WTC11 (cell line): ENCODE data around the gene HEYL. TPM values are rescaled to one million over a fixed set of nuclear protein-coding genes. Genes with fewer than 3 reads are reported as not detected.

ENCODE experiments used
- ATAC-seq: fragments of 200-7000 bp; cut with Tn5 transposase; 2 replicates; pipeline ENCODE4 v1.10.0; 2021; ENCODE audit warnings: mild to moderate bottlenecking, moderate library complexity
- CTCF ChIA-PET: fragments of 300-600 bp; sonication (Branson Sonifier 250); formaldehyde crosslinking; loops from one replicate; lab custom pipeline; 2021; ENCODE audit warnings: antibody characterized with exemption; lab: Charles Lee
- POLR2A ChIA-PET: fragments of 350-600 bp; sonication (Branson Sonifier 250); formaldehyde crosslinking; loops from one replicate; lab custom pipeline; 2021; ENCODE audit warnings: antibody characterized with exemption; lab: Charles Lee
- DNase-seq: peaks from one replicate; pipeline ENCODE4 v3.0.0; 2021; ENCODE audit warnings: low spot score
- H3K27ac Mint-ChIP-seq: 2 replicates; pipeline ENCODE4 v1.8.0; 2021; ENCODE audit warnings: mixed read lengths
- H3K27me3 Mint-ChIP-seq: 2 replicates; pipeline ENCODE4 v1.8.0; 2021; ENCODE audit warnings: low read depth, mild to moderate bottlenecking, moderate library complexity, mixed read lengths
- H3K36me3 Mint-ChIP-seq: 2 replicates; pipeline ENCODE4 v1.8.0; 2021; ENCODE audit warnings: mixed read lengths
- H3K4me1 Mint-ChIP-seq: 2 replicates; pipeline ENCODE4 v1.8.0; 2022; ENCODE audit warnings: mixed read lengths
- H3K4me3 Mint-ChIP-seq: 2 replicates; pipeline ENCODE4 v1.8.0; 2021; ENCODE audit warnings: mild to moderate bottlenecking, moderate library complexity, mixed read lengths
- H3K9me3 Mint-ChIP-seq: 2 replicates; pipeline ENCODE4 v1.8.0; 2021; ENCODE audit warnings: mixed read lengths
- AFF4 ChIP-seq: sonication (generic); formaldehyde crosslinking; IDR thresholded peaks from 2 replicates; pipeline ENCODE4 v1.8.1; 2023; ENCODE audit warnings: mild to moderate bottlenecking, missing genetic modification reagents, borderline replicate concordance
- ATF1 ChIP-seq: sonication (generic); formaldehyde crosslinking; IDR thresholded peaks from 2 replicates; pipeline ENCODE4 v1.8.1; 2023; ENCODE audit warnings: mild to moderate bottlenecking, moderate library complexity, missing genetic modification reagents
- ATF6 ChIP-seq: sonication (generic); formaldehyde crosslinking; IDR thresholded peaks from 2 replicates; pipeline ENCODE4 v1.8.1; 2023; ENCODE audit warnings: mild to moderate bottlenecking, missing genetic modification reagents
- E2F1 ChIP-seq: sonication (generic); formaldehyde crosslinking; IDR thresholded peaks from 2 replicates; pipeline ENCODE4 v1.8.0; 2022; ENCODE audit warnings: mild to moderate bottlenecking, missing genetic modification reagents
- GRHL2 ChIP-seq: fragments of 250-450 bp; sonication (Bioruptor Pico); IDR thresholded peaks from 2 replicates; pipeline ENCODE4 v1.8.0; 2022; ENCODE audit warnings: mild to moderate bottlenecking, moderate library complexity; ENCODE audit not compliant: insufficient replicate concordance, severe bottlenecking
- JAZF1 ChIP-seq: fragments of 250-450 bp; sonication (Bioruptor Pico); IDR thresholded peaks from 2 replicates; pipeline ENCODE4 v1.9.0; 2021; ENCODE audit warnings: moderate library complexity, mild to moderate bottlenecking, inconsistent platforms
- MXD4 ChIP-seq: fragments of 250-450 bp; sonication (Bioruptor Pico); IDR thresholded peaks from 2 replicates; pipeline ENCODE4 v1.8.0; 2021; ENCODE audit warnings: mild to moderate bottlenecking, moderate library complexity, borderline replicate concordance
- NFATC4 ChIP-seq: fragments of 250-450 bp; sonication (Bioruptor Pico); IDR thresholded peaks from 2 replicates; pipeline ENCODE4 v1.9.0; 2021; ENCODE audit warnings: mild to moderate bottlenecking
- NFE2L1 ChIP-seq: sonication (generic); formaldehyde crosslinking; IDR thresholded peaks from 2 replicates; pipeline ENCODE4 v1.8.1; 2023; ENCODE audit warnings: missing genetic modification reagents
- OVOL2 ChIP-seq: fragments of 250-450 bp; sonication (Bioruptor Pico); IDR thresholded peaks from 2 replicates; pipeline ENCODE4 v1.9.0; 2021; ENCODE audit warnings: mild to moderate bottlenecking, borderline replicate concordance
- RELA ChIP-seq: sonication (generic); formaldehyde crosslinking; IDR thresholded peaks from 2 replicates; pipeline ENCODE4 v1.8.1; 2022; ENCODE audit warnings: missing genetic modification reagents, mild to moderate bottlenecking, borderline replicate concordance
- TCF7 ChIP-seq: sonication (generic); formaldehyde crosslinking; IDR thresholded peaks from 2 replicates; pipeline ENCODE4 v1.8.0; 2022; ENCODE audit warnings: mild to moderate bottlenecking, low read depth, missing genetic modification reagents, moderate library complexity
- ZBTB21 ChIP-seq: sonication (generic); formaldehyde crosslinking; IDR thresholded peaks from 2 replicates; pipeline ENCODE4 v1.8.1; 2023; ENCODE audit warnings: mild to moderate bottlenecking, missing genetic modification reagents, borderline replicate concordance
- ZNF219 ChIP-seq: sonication (generic); formaldehyde crosslinking; IDR thresholded peaks from 2 replicates; pipeline ENCODE4 v1.8.0; 2023; ENCODE audit warnings: missing genetic modification reagents, mild to moderate bottlenecking, borderline replicate concordance
- ZNF281 ChIP-seq: sonication (generic); formaldehyde crosslinking; IDR thresholded peaks from 2 replicates; pipeline ENCODE4 v1.8.0; 2023; ENCODE audit warnings: mild to moderate bottlenecking, missing genetic modification reagents
- ZNF396 ChIP-seq: fragments of 250-450 bp; sonication (Bioruptor Pico); IDR thresholded peaks from 2 replicates; pipeline ENCODE4 v1.8.0; 2021; ENCODE audit warnings: mild to moderate bottlenecking, moderate library complexity, borderline replicate concordance
- ZNF423 ChIP-seq: fragments of 250-450 bp; sonication (Bioruptor Pico); IDR thresholded peaks from 2 replicates; pipeline ENCODE4 v2.1.2; 2022; ENCODE audit warnings: mild to moderate bottlenecking, moderate library complexity
- total RNA-seq: library from RNA; stranded (reverse); gene quantifications from 3 replicates; pipeline ENCODE4 v1.2.3, GENCODE V29; 2021
- TF ChIP-seq, protein P1 (sequence below): fragments of 250-450 bp; sonication (Bioruptor Pico); IDR thresholded peaks from 2 replicates; pipeline ENCODE4 v2.1.2; 2022; ENCODE audit warnings: mild to moderate bottlenecking, moderate library complexity
- TF ChIP-seq, protein P2 (sequence below): sonication (generic); formaldehyde crosslinking; IDR thresholded peaks from 2 replicates; pipeline ENCODE4 v1.8.1; 2023; ENCODE audit warnings: mild to moderate bottlenecking, missing genetic modification reagents, moderate library complexity

Gene HEYL
- total RNA-seq, 1 experiment from 2014 or later = 2.3 TPM

DNA sequence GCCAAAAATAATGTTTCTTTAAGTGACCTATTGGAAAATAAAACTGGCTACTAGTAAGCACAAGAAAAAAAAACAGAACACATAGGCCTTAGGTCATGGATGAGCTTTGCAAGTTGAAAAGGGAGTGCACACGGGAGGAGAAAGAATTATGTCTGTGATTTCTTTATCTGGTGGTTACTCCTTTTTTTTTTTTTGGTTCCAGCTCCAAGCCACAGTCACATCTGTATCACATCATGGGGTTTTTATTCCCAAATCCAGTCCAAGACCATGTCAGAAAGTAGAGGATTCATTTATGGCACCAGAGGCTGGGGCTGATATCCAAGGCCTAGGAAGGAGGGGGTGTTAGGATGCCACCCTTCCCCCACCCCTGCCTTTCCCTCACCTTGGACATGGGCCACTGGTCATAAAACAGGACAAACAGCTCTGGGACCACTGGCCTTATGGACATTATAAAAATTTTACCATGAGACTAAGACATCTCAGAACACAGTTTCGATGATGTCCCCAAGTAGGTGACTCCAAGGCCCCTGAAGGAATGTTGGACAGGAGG is 10.3 kb upstream of the HEYL start:
- no peak for TF ChIP-seq RELA (CRISPR knock-in tag)
- no peak for TF ChIP-seq ATF1 (CRISPR knock-in tag)
- TF ChIP-seq, protein P1, sequence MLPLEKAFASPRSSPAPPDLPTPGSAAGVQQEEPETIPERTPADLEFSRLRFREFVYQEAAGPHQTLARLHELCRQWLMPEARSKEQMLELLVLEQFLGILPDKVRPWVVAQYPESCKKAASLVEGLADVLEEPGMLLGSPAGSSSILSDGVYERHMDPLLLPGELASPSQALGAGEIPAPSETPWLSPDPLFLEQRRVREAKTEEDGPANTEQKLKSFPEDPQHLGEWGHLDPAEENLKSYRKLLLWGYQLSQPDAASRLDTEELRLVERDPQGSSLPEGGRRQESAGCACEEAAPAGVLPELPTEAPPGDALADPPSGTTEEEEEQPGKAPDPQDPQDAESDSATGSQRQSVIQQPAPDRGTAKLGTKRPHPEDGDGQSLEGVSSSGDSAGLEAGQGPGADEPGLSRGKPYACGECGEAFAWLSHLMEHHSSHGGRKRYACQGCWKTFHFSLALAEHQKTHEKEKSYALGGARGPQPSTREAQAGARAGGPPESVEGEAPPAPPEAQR = no peak
- TF ChIP-seq ATF6 = no peak
- TF ChIP-seq, protein P2, sequence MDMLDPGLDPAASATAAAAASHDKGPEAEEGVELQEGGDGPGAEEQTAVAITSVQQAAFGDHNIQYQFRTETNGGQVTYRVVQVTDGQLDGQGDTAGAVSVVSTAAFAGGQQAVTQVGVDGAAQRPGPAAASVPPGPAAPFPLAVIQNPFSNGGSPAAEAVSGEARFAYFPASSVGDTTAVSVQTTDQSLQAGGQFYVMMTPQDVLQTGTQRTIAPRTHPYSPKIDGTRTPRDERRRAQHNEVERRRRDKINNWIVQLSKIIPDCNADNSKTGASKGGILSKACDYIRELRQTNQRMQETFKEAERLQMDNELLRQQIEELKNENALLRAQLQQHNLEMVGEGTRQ (CRISPR knock-in tag) = no peak
- TF ChIP-seq, all 79 proteins: peak for 0
- Mint-ChIP-seq H3K36me3 (no peaks in the 10 kb centered on the region), H3K27me3 (peaks cover 64% of the 10 kb centered on the region), H3K4me3 (no peak overlapping the region), H3K4me1 (peaks cover 19% of the 10 kb centered on the region), H3K27ac (no peak overlapping the region), H3K9me3 (no peaks in the 10 kb centered on the region)
- ChIA-PET POLR2A (interaction anchor here (0.5 kb wide), 1 partner anchor 52 kb away, joined by 3 read pairs; no protein-coding TSS in a partner anchor), CTCF (interaction anchor here (1.5 to 4.9 kb wide), 4 partner anchors 10 to 44 kb away, joined by 4 to 61 read pairs (median 35); partner anchors contain the start of genes HEYL and NT5C1A)
- ATAC-seq = no peak
- DNase-seq = no peak

- Mint-ChIP-seq H3K4me1 (peaks cover 14% of the 10 kb centered on the region), H3K27me3 (peaks cover 64% of the 10 kb centered on the region), H3K4me3 (no peak overlapping the region), H3K9me3 (no peaks in the 10 kb centered on the region)
- ATAC-seq = no peak
- DNase-seq = no peak
- TF ChIP-seq OVOL2 (CRISPR knock-in tag) = no peak
- no peak for TF ChIP-seq GRHL2 (CRISPR knock-in tag)
- no peak for TF ChIP-seq NFE2L1
- no peak for TF ChIP-seq JAZF1
- TF ChIP-seq TCF7 = no peak
- no peak for TF ChIP-seq E2F1 (CRISPR knock-in tag)
- TF ChIP-seq ZNF219 (CRISPR knock-in tag) = no peak
- TF ChIP-seq, all 79 proteins: peak for 0
- no peaks in the 10 kb centered on the region for H3K36me3 Mint-ChIP-seq
- CTCF ChIA-PET = interaction anchor here (1.1 to 4.9 kb wide), 8 partner anchors 9 to 110 kb away, joined by 3 to 61 read pairs (median 6); partner anchors contain the start of genes HEYL and NT5C1A
- POLR2A ChIA-PET = no interaction called here
- H3K27ac Mint-ChIP-seq = no peak overlapping the region
Observed at GRCh38 chr1:39648496-39648895, 9.1 kb upstream of the HEYL start.

- no peaks in the 10 kb centered on the region for H3K9me3 Mint-ChIP-seq
- H3K4me1 Mint-ChIP-seq = peaks cover 14% of the 10 kb centered on the region
- peaks cover 75% of the 10 kb centered on the region for H3K27me3 Mint-ChIP-seq
- no peak overlapping the region for H3K4me3 Mint-ChIP-seq
- ChIA-PET CTCF (interaction anchor here (0.8 to 4.9 kb wide), 14 partner anchors 8 to 668 kb away, joined by 3 to 61 read pairs (median 4); partner anchors contain the start of genes HEYL, HPCAL4 and NT5C1A), POLR2A (interaction anchor here (0.7 to 1.3 kb wide), 4 partner anchors 12 to 72 kb away, joined by 3 to 6 read pairs (median 4); no protein-coding TSS in a partner anchor)
- ATAC-seq (no peak), DNase-seq (no peak)
- no peak overlapping the region; the same call in 1 of the 2 replicates for H3K27ac Mint-ChIP-seq
- no peaks in the 10 kb centered on the region for H3K36me3 Mint-ChIP-seq
- TF ChIP-seq AFF4 = no peak
- TF ChIP-seq ZNF219 (CRISPR knock-in tag) = no peak
- no peak for TF ChIP-seq ZBTB21
- TF ChIP-seq MXD4 (CRISPR knock-in tag) = no peak
- TF ChIP-seq NFATC4 (CRISPR knock-in tag) = no peak
- TF ChIP-seq ZNF281 (CRISPR knock-in tag) = no peak
- TF ChIP-seq ZNF423 (CRISPR knock-in tag) = no peak
- TF ChIP-seq ZNF396 (CRISPR knock-in tag) = no peak
Observed at GRCh38 chr1:39647247-39647646, 7.8 kb upstream of the HEYL start.
